Measurements from ENCODE around the gene RABGAP1.

DNA sequence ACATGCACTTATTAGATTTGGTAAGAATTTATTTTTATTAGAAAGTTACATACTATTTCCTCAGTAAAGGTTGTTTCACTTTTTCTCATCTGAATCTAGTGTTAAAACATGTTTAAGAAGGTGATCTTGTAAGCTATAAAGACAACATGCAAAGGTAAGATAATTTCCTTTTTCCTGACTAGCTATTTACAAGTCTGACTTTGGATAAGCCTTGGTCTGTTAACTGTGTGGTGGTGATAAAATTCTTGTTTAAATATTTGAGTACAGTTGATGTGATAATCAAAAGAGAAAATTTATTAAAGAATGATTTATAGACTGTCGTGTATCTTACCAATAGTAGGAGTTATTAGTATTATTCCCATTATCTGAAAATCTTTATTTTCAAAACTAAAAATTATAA is 55.8 kb downstream of the RABGAP1 start:
- TF ChIP-seq, protein P1, sequence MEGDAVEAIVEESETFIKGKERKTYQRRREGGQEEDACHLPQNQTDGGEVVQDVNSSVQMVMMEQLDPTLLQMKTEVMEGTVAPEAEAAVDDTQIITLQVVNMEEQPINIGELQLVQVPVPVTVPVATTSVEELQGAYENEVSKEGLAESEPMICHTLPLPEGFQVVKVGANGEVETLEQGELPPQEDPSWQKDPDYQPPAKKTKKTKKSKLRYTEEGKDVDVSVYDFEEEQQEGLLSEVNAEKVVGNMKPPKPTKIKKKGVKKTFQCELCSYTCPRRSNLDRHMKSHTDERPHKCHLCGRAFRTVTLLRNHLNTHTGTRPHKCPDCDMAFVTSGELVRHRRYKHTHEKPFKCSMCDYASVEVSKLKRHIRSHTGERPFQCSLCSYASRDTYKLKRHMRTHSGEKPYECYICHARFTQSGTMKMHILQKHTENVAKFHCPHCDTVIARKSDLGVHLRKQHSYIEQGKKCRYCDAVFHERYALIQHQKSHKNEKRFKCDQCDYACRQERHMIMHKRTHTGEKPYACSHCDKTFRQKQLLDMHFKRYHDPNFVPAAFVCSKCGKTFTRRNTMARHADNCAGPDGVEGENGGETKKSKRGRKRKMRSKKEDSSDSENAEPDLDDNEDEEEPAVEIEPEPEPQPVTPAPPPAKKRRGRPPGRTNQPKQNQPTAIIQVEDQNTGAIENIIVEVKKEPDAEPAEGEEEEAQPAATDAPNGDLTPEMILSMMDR (conservative IDR thresholded peaks at IDR 0.05 in 1 of 2, IDR thresholded peaks at IDR 0.05 in 1 of 2; ENCODE audit: extremely low read depth in 1 of 2, insufficient read depth in 1 of 2, low read depth in 1 of 2, low read length in 2 of 2) = no peak
- no peak for TF ChIP-seq EZH2 (IDR thresholded peaks at IDR 0.05; ENCODE audit: borderline replicate concordance, low read length)
